MM.1S (cell line): ENCODE measurements around the gene FGF9.

Experiments
- CTCF ChIP-seq: fragments of 300-600 bp; sonication (generic); IDR thresholded peaks from 2 replicates; pipeline ENCODE4 v1.5.1; 2016; ENCODE audit warnings: antibody characterized with exemption, low read length, mixed read lengths
- EZH2 ChIP-seq: fragments of 300-600 bp; sonication (generic); optimal IDR thresholded peaks from 2 replicates; pipeline ENCODE3; 2017; ENCODE audit warnings: low read depth, mild to moderate bottlenecking, antibody characterized with exemption, low read length, mixed read lengths
- EZH2phosphoT487 ChIP-seq: fragments of 300-600 bp; sonication (generic); IDR thresholded peaks from 2 replicates; pipeline ENCODE4 v1.6.1; 2018; ENCODE audit warnings: antibody characterized with exemption, low read length

- TF ChIP-seq CTCF: no peak
- TF ChIP-seq EZH2phosphoT487: no peak
- TF ChIP-seq EZH2: no peak
Measured at GRCh38 chr13:21691500-21691899, 20.6 kb downstream of the FGF9 start.
